PC-9 (cell line): ENCODE data around the gene RAD23A.

Source experiments
- EZH2 ChIP-seq: fragments of 200-600 bp; sonication (generic); IDR thresholded peaks from 2 replicates; pipeline ENCODE4 v1.8.0; 2017; ENCODE audit warnings: antibody characterized with exemption, low read depth
- TF ChIP-seq, protein P1 (sequence below): fragments of 200-600 bp; sonication (generic); conservative IDR thresholded peaks from 2 replicates; pipeline ENCODE4 v1.6.1; 2017; ENCODE audit warnings: mixed run types, antibody characterized with exemption, mild to moderate bottlenecking, moderate library complexity

DNA sequence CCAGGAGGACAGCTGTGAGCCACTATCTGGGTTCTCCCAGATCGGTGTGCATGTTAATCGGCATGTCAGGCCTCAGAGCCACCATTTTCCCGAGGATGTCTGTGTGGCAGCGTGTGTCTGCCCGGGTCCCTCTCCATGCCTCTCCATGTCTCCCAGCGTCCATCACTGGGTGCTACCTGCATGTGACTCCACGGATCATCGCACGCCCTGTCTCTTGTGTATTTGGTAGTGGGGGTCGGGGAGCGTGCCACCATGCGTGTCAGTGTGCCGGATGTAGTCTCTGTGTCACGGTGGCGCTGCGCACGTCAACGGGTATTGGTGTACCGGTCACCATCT, 55.5 kb downstream of the RAD23A start:
- TF ChIP-seq, protein P1, sequence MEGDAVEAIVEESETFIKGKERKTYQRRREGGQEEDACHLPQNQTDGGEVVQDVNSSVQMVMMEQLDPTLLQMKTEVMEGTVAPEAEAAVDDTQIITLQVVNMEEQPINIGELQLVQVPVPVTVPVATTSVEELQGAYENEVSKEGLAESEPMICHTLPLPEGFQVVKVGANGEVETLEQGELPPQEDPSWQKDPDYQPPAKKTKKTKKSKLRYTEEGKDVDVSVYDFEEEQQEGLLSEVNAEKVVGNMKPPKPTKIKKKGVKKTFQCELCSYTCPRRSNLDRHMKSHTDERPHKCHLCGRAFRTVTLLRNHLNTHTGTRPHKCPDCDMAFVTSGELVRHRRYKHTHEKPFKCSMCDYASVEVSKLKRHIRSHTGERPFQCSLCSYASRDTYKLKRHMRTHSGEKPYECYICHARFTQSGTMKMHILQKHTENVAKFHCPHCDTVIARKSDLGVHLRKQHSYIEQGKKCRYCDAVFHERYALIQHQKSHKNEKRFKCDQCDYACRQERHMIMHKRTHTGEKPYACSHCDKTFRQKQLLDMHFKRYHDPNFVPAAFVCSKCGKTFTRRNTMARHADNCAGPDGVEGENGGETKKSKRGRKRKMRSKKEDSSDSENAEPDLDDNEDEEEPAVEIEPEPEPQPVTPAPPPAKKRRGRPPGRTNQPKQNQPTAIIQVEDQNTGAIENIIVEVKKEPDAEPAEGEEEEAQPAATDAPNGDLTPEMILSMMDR: no peak
- TF ChIP-seq EZH2: no peak
